ENCODE measurements around the gene EIF2A. TPM values are rescaled to one million over a fixed set of nuclear protein-coding genes. Genes with fewer than 3 reads are reported as not detected.

The EIF2A gene
- total RNA-seq, 1 donor from 2014 or later = 65.7 TPM

DNA sequence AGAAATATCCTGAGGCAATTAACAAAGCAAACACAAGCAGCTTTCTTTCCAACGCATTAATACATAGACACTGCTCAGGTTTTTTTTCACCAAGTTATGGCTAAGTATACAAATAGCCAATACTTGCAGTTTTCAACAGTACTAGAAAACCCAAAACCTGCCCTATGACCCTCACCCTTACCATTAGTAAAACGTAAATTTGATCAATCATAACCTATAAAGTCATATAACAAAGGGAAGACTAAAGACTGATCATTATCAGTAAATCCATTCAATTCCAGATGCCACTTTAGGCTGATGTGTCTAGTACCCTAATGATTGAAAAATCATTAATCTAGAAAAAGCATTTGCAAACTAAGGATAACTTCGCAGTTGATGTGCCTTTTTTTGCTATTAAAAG, 3.5 kb upstream of the EIF2A start:
- peak overlapping the region; percentile 39 for H3K4me3 Mint-ChIP-seq
- H3K36me3 Mint-ChIP-seq (ENCODE audit: low read depth) = no peaks in the 10 kb centered on the region
- no peaks in the 10 kb centered on the region for H3K9me3 Mint-ChIP-seq
- peaks cover 25% of the 10 kb centered on the region for H3K4me1 Mint-ChIP-seq
- DNase-seq (ENCODE audit: low read depth, low spot score) = no peak
- H3K27me3 Mint-ChIP-seq (ENCODE audit: low read depth) = no peaks in the 10 kb centered on the region
- no peak overlapping the region for H3K27ac Mint-ChIP-seq (ENCODE audit: unreplicated experiment)
- TF ChIP-seq, protein P1, sequence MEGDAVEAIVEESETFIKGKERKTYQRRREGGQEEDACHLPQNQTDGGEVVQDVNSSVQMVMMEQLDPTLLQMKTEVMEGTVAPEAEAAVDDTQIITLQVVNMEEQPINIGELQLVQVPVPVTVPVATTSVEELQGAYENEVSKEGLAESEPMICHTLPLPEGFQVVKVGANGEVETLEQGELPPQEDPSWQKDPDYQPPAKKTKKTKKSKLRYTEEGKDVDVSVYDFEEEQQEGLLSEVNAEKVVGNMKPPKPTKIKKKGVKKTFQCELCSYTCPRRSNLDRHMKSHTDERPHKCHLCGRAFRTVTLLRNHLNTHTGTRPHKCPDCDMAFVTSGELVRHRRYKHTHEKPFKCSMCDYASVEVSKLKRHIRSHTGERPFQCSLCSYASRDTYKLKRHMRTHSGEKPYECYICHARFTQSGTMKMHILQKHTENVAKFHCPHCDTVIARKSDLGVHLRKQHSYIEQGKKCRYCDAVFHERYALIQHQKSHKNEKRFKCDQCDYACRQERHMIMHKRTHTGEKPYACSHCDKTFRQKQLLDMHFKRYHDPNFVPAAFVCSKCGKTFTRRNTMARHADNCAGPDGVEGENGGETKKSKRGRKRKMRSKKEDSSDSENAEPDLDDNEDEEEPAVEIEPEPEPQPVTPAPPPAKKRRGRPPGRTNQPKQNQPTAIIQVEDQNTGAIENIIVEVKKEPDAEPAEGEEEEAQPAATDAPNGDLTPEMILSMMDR (conservative IDR thresholded peaks at IDR 0.05) = no peak

DNA sequence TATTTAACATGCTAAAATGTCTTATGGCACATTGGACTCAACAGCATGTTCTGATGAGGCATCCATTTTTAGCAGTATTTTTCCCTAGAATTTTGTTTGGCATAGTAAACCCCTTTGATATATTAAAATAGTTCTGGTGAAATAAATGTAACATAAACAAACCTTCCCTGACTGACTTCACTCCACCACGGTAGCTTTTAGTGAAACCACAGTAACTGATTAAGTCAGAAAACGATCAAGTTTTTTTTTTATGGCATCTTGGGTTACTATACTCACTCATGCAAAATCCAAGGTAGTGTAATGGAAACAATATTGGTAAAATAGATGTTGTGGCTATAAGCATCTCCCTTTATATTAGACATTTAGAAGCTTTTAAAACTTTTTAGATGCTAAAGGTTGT, 3.1 kb upstream of the EIF2A start:
- Mint-ChIP-seq H3K27ac (ENCODE audit: unreplicated experiment) (no peak overlapping the region), H3K36me3 (ENCODE audit: low read depth) (no peaks in the 10 kb centered on the region), H3K4me1 (peaks cover 29% of the 10 kb centered on the region), H3K27me3 (ENCODE audit: low read depth) (no peaks in the 10 kb centered on the region), H3K4me3 (no peak overlapping the region), H3K9me3 (no peaks in the 10 kb centered on the region)
- no peak for DNase-seq (ENCODE audit: low read depth, low spot score)
- TF ChIP-seq, protein P1 (conservative IDR thresholded peaks at IDR 0.05) = no peak

DNA sequence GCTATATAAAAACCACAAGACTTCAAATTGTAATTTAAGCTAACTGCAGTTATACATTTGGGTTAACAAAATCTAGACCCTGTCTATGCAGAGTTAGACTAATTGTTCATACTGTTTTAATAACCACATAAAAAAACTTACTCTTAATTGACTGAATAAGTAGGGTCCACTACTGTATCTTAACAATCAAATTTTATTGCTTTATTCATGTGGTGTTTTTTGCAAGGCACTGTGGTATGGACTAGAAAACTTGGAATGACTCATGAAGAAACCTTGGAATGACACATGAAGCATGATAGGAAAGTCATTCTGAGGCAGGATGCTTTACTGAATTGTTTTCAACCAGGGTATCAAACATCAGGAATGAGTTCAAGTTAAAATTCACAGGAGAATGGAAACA, 2.5 kb upstream of the EIF2A start:
- H3K27me3 Mint-ChIP-seq (ENCODE audit: low read depth) = no peaks in the 10 kb centered on the region
- no peaks in the 10 kb centered on the region for H3K9me3 Mint-ChIP-seq
- no peak overlapping the region for H3K27ac Mint-ChIP-seq (ENCODE audit: unreplicated experiment)
- peaks cover 32% of the 10 kb centered on the region for H3K4me1 Mint-ChIP-seq
- no peaks in the 10 kb centered on the region for H3K36me3 Mint-ChIP-seq (ENCODE audit: low read depth)
- no peak for DNase-seq (ENCODE audit: low read depth, low spot score)
- TF ChIP-seq, protein P1 (conservative IDR thresholded peaks at IDR 0.05) = no peak
- H3K4me3 Mint-ChIP-seq = peak overlapping the region; percentile 93

DNA sequence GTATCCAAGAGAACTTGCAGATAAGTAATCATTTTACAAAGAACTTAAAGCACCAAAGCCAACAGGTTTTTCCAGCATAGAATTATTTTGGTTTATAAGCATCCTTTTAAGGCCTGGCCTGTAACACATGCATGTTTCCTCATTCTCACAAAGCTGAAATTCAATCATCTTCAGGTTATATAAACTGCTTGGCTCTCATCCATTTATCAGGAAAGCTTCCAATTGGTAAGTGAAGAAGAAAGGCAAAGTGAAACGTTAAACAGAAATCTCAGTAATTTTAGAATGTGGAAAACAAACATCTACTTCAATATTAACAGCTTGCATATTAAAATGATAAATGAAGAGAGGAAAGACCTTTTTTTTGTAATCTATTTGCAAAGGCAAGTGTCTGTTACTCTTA, 1.9 kb upstream of the EIF2A start:
- Mint-ChIP-seq H3K27me3 (ENCODE audit: low read depth) (no peaks in the 10 kb centered on the region), H3K27ac (ENCODE audit: unreplicated experiment) (no peak overlapping the region), H3K4me1 (peaks cover 35% of the 10 kb centered on the region), H3K36me3 (ENCODE audit: low read depth) (no peaks in the 10 kb centered on the region), H3K9me3 (no peaks in the 10 kb centered on the region), H3K4me3 (peak overlapping the region; percentile 93)
- TF ChIP-seq, protein P1 (conservative IDR thresholded peaks at IDR 0.05) = no peak
- no peak for DNase-seq (ENCODE audit: low read depth, low spot score)

DNA sequence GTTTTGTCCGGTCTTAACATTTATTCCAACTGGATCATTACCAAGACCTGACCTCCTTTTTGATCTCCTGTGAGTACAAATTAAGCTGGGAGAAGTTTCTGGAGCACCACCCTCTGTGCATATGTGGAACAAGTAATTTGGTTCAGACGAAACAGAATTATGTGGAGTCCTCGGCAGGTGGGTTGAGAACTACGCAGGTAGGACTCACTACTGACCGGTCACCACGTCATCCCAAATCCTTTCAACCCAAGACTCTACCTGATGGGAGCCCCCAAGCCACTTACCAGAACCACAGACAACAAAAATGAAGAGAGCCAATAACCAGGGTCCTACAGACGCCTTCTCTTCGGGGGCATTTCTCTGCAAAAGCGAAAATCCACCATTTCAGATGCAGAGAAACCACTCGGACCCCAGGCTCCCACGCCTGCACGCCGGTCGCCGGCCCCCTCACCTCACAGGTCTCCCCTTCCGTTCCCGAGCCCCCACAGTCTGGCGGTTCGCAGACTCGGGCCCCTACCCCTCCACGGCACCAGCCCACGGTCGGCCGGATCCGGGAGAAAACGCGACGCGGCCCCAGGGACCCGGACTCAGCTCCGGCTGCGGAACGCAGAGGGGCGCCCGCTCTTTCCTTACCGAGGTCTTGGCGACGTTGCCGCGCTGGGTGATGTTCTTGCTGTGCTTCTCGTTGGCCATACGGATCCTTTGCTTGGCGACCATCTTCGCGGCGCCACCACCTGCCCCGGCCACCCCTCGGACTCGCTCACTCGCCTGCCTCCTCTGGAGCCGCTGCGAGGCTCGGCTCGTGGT, 965 bp upstream of the EIF2A start:
- H3K27ac Mint-ChIP-seq (ENCODE audit: unreplicated experiment) = peak overlapping the region; percentile 83
- H3K9me3 Mint-ChIP-seq = no peaks in the 10 kb centered on the region
- no peaks in the 10 kb centered on the region for H3K36me3 Mint-ChIP-seq (ENCODE audit: low read depth)
- H3K4me3 Mint-ChIP-seq = peak overlapping the region; percentile 93
- H3K27me3 Mint-ChIP-seq (ENCODE audit: low read depth) = no peaks in the 10 kb centered on the region
- TF ChIP-seq, protein P1 (conservative IDR thresholded peaks at IDR 0.05) = no peak
- peaks cover 38% of the 10 kb centered on the region for H3K4me1 Mint-ChIP-seq
- DNase-seq (ENCODE audit: low read depth, low spot score) = no peak
